HepG2 (cell line): Measurements from ENCODE around the gene MRPL30. TPM values are rescaled to one million over a fixed set of nuclear protein-coding genes. Genes with fewer than 3 reads are reported as not detected.

ENCODE experiments used
- ATAC-seq: fragments of 200-7000 bp; cut with Tn5 transposase; 3 replicates; pipeline ENCODE4 v1.9.1; 2020; ENCODE audit warnings: mild to moderate bottlenecking, moderate library complexity
- BruUV-seq: library from RNA; stranded (reverse); fragments of 400-500 nt; replicated peaks from 2 replicates; lab custom pipeline; 2021; lab: Mats Ljungman, UMichigan
- CTCF ChIA-PET: fragments of 300-600 bp; formaldehyde crosslinking; extraction: SDS; loops from one replicate; lab custom pipeline; 2021; ENCODE audit warnings: low total read pairs, inconsistent platforms, low intra/inter-chr PET ratio; lab: Yijun Ruan, JAX
- POLR2A ChIA-PET: fragments of 350-600 bp; sonication (Branson Sonifier 250); formaldehyde crosslinking; loops from one replicate; lab custom pipeline; 2020; ENCODE audit warnings: antibody characterized with exemption, inconsistent platforms; lab: Yijun Ruan, JAX
- DNase-seq: peaks from one replicate; pipeline ENCODE4 v3.0.0-alpha.2; 2015; ENCODE audit warnings: low spot score
- FAIRE-seq: peaks from 3 replicates; lab custom pipeline; 2011; peaks lifted over from hg19 to GRCh38; lab: Jason Lieb, UNC
- H2AFZ ChIP-seq: one replicate; pipeline ENCODE4 v1.6.1; 2011; ENCODE audit warnings: low read length, inconsistent platforms
- H3K27ac ChIP-seq: fragments of 300-600 bp; 3 replicates; pipeline ENCODE4 v1.8.0; 2011; ENCODE audit warnings: mixed run types, mild to moderate bottlenecking, mixed read lengths, low read length, inconsistent platforms; ENCODE audit not compliant: insufficient read depth; ENCODE audit errors: extremely low read length
- H3K27me3 ChIP-seq, 2 experiments: fragments of 200-600 bp in 1 of 2; 2 replicates in 1 of 2; 3 replicates in 1 of 2; pipeline versions ENCODE4 v1.6.0 to v1.8.0; 2011; ENCODE audit warnings: low read length in 2 of 2, mild to moderate bottlenecking in 2 of 2, moderate library complexity in 2 of 2, inconsistent platforms in 1 of 2; ENCODE audit not compliant: insufficient read depth in 2 of 2, control insufficient read depth in 1 of 2
- H3K36me3 ChIP-seq, 2 experiments: fragments of 200-600 bp in 1 of 2; replicated peaks in 1 of 2; 2 replicates in 1 of 2; 3 replicates in 1 of 2; pipeline versions ENCODE4 v1.5.1 to v1.8.0; 2011; ENCODE audit warnings: low read length in 2 of 2, inconsistent platforms in 1 of 2; ENCODE audit not compliant: insufficient read depth in 2 of 2, control insufficient read depth in 1 of 2
- H3K4me1 ChIP-seq: 2 replicates; pipeline ENCODE4 v1.5.1; 2012; ENCODE audit warnings: low read length, inconsistent platforms; ENCODE audit not compliant: insufficient read depth
- H3K4me2 ChIP-seq: 2 replicates; pipeline ENCODE4 v1.6.0; 2011; ENCODE audit warnings: low read depth, low read length, inconsistent platforms
- H3K4me3 ChIP-seq, 3 experiments: fragments of 200-600 bp in 1 of 3; sonication (generic), shearing (Covaris generic) in 1 of 3; replicated peaks in 1 of 3; 2 replicates each; pipeline ENCODE4 v1.5.1; 2011 to 2016; ENCODE audit warnings: low read length in 3 of 3, inconsistent platforms in 2 of 3, low read depth in 2 of 3, mild to moderate bottlenecking in 2 of 3, control low read depth in 1 of 3, mixed read lengths in 1 of 3; ENCODE audit not compliant: insufficient read depth in 1 of 3
- H3K79me2 ChIP-seq: one replicate; pipeline ENCODE4 v1.6.1; 2011; ENCODE audit warnings: low read length, inconsistent platforms; ENCODE audit not compliant: insufficient read depth
- H3K9ac ChIP-seq: 2 replicates; pipeline ENCODE4 v1.6.0; 2011; ENCODE audit warnings: mild to moderate bottlenecking, low read depth, low read length, inconsistent platforms; ENCODE audit not compliant: insufficient read depth
- H3K9me3 ChIP-seq: 2 replicates; pipeline ENCODE4 v1.5.1; 2012; ENCODE audit warnings: mild to moderate bottlenecking, low read length
- H4K20me1 ChIP-seq: 2 replicates; pipeline ENCODE4 v1.6.0; 2011; ENCODE audit warnings: inconsistent platforms, mild to moderate bottlenecking, low read length, moderate library complexity; ENCODE audit not compliant: insufficient read depth
- HNRNPK ChIP-seq: fragments of 200-400 bp; formaldehyde crosslinking; IDR thresholded peaks from 2 replicates; pipeline ENCODE4 v1.6.1; 2018; ENCODE audit warnings: low read length, low read depth, moderate library complexity, mild to moderate bottlenecking; ENCODE audit not compliant: poor library complexity, severe bottlenecking
- HOXA3 ChIP-seq: sonication (generic); formaldehyde crosslinking; IDR thresholded peaks from 2 replicates; pipeline ENCODE4 v1.5.0; 2020; ENCODE audit warnings: missing genetic modification reagents
- HOXD1 ChIP-seq: sonication (generic); formaldehyde crosslinking; IDR thresholded peaks from 2 replicates; pipeline ENCODE4 v1.5.0; 2020; ENCODE audit warnings: missing genetic modification reagents
- NR2C2 ChIP-seq: sonication (generic); formaldehyde crosslinking; IDR thresholded peaks from 2 replicates; pipeline ENCODE4 v1.4.0; 2020; ENCODE audit warnings: missing genetic modification reagents, mild to moderate bottlenecking, moderate library complexity, borderline replicate concordance
- SETDB1 ChIP-seq: sonication (generic); formaldehyde crosslinking; IDR thresholded peaks from 2 replicates; pipeline ENCODE4 v1.5.1; 2020; ENCODE audit warnings: missing genetic modification reagents, mild to moderate bottlenecking, borderline replicate concordance
- ZBTB3 ChIP-seq: sonication (generic); formaldehyde crosslinking; IDR thresholded peaks from 2 replicates; pipeline ENCODE4 v1.4.0; 2020; ENCODE audit warnings: low read depth, mild to moderate bottlenecking, moderate library complexity, missing genetic modification reagents, borderline replicate concordance
- ZFP36L2 ChIP-seq: sonication (generic); formaldehyde crosslinking; IDR thresholded peaks from 2 replicates; pipeline ENCODE4 v1.4.0; 2020; ENCODE audit warnings: missing genetic modification reagents
- ZNF276 ChIP-seq: sonication (generic); formaldehyde crosslinking; IDR thresholded peaks from 2 replicates; pipeline ENCODE4 v1.4.0; 2020; ENCODE audit warnings: mild to moderate bottlenecking, low read depth, missing genetic modification reagents
- ZNF513 ChIP-seq: sonication (generic); formaldehyde crosslinking; conservative IDR thresholded peaks from 2 replicates; pipeline ENCODE4 v1.5.0; 2020; ENCODE audit warnings: missing genetic modification reagents
- WGBS: methylation state at CpG from one replicate; pipeline ENCODE4 v1.1.6; 2017; ENCODE audit warnings: low lambda C conversion rate; 5-methylcytosine and 5-hydroxymethylcytosine counted together
- in situ Hi-C: cut with HindIII; loops from 2 replicates; pipeline ENCODE4 v1.10.0; 2017; ENCODE audit warnings: low pct_unique_long_range_greater_than_20kb; ENCODE audit not compliant: extremely low pct_ligation_motif_present
- intact Hi-C: fragments of 100-400 bp; cut with micrococcal nuclease; formaldehyde crosslinking; loops from one replicate; pipeline ENCODE4 v1.10.0; 2022; ENCODE audit not compliant: unreplicated experiment
- polyA plus RNA-seq, 8 experiments: library from polyadenylated mRNA; depleted of rRNA in 3 of 8; stranded (reverse) in 7 of 8; unstranded in 1 of 8; fragments of >200 nt; fragmentation: Illumina TruSeq in 4 of 8; extraction: Trizol in 4 of 8; gene quantifications; 2 replicates each; pipeline versions ENCODE4 v1.2.1 to v1.2.3, GENCODE V29; 2011 to 2016; ENCODE audit warnings: low read depth in 4 of 8, missing spikeins in 1 of 8, mixed read lengths in 1 of 8; ENCODE audit not compliant: insufficient read depth in 1 of 8
- total RNA-seq, 5 experiments: library from RNA; depleted of rRNA; stranded (reverse); fragments of >200 nt; fragmentation: Illumina TruSeq; extraction: Trizol; gene quantifications; 2 replicates each; pipeline ENCODE4 v1.2.3, GENCODE V29; 2016; ENCODE audit warnings: low read depth in 1 of 5
- TF ChIP-seq, protein P1 (sequence below): sonication (generic); formaldehyde crosslinking; IDR thresholded peaks from 2 replicates; pipeline ENCODE4 v1.4.0; 2020; ENCODE audit warnings: low read depth, mild to moderate bottlenecking, missing genetic modification reagents
- TF ChIP-seq, protein P2 (sequence below): sonication (generic); formaldehyde crosslinking; IDR thresholded peaks from 2 replicates; pipeline ENCODE4 v1.5.1; 2020; ENCODE audit warnings: mild to moderate bottlenecking, missing genetic modification reagents

The MRPL30 gene
- total and polyA plus RNA-seq, 2 of the 13 experiments (the other 11 are each of a cell fraction or from before 2014, with no cell fraction given), result 30.2 to 75.3 TPM

GRCh38 chr2:99205491-99205890 lies 24.5 kb downstream of the MRPL30 start:
- H3K4me2 ChIP-seq, result no peak overlapping the region

GRCh38 chr2:99216096-99216495 lies 35.1 kb downstream of the MRPL30 start:
- BruUV-seq, result no TSS peak
- Histone ChIP-seq H3K27me3 (no peaks in the 10 kb centered on the region), H3K4me1 (no peaks in the 10 kb centered on the region), H3K4me2 (no peak overlapping the region), H3K9me3 (no peaks in the 10 kb centered on the region), H3K36me3 (no peaks in the 10 kb centered on the region), H3K79me2 (no peaks in the 10 kb centered on the region), H3K4me3 (no peak overlapping the region), H2AFZ (no peak overlapping the region), H3K9ac (no peak overlapping the region), H4K20me1 (no peaks in the 10 kb centered on the region), H3K27ac (no peak overlapping the region)
- ATAC-seq, result no peak
- WGBS, result 71% methylated on average over 2 of the region's 2 CpGs
- in situ Hi-C loops (no loop called here), intact Hi-C loops (no loop called here)
- no peak for DNase-seq
- no peak for FAIRE-seq
- CTCF ChIA-PET, result no interaction called here
- POLR2A ChIA-PET, result no interaction called here
- TF ChIP-seq ZBTB3 (CRISPR knock-in tag) (no peak), ZFP36L2 (no peak), HOXA3 (CRISPR knock-in tag) (no peak), ZNF276 (CRISPR knock-in tag) (no peak), ZNF513 (no peak)
- TF ChIP-seq, protein P1, sequence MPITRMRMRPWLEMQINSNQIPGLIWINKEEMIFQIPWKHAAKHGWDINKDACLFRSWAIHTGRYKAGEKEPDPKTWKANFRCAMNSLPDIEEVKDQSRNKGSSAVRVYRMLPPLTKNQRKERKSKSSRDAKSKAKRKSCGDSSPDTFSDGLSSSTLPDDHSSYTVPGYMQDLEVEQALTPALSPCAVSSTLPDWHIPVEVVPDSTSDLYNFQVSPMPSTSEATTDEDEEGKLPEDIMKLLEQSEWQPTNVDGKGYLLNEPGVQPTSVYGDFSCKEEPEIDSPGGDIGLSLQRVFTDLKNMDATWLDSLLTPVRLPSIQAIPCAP (CRISPR knock-in tag), result no peak

More at GRCh38 chr2:99205491-99205890, 24.5 kb downstream of the MRPL30 start:
- ChIA-PET POLR2A (no interaction called here), CTCF (no interaction called here)
- H3K36me3 ChIP-seq, result no peaks in the 10 kb centered on the region
- H3K79me2 ChIP-seq, result no peaks in the 10 kb centered on the region
- no peaks in the 10 kb centered on the region for H3K4me1 ChIP-seq
- H3K9ac ChIP-seq, result no peak overlapping the region
- ATAC-seq, result no peak
- intact Hi-C loops, result no loop called here
- DNase-seq, result no peak
- H3K9me3 ChIP-seq, result peaks cover 5% of the 10 kb centered on the region; the same call in 1 of the 2 replicates
- no peak for FAIRE-seq
- no peak overlapping the region for H3K27ac ChIP-seq
- no peak overlapping the region for H2AFZ ChIP-seq
- in situ Hi-C loops, result no loop called here
- H3K4me3 ChIP-seq, result no peak overlapping the region
- TF ChIP-seq NR2C2 (CRISPR knock-in tag) (no peak), HNRNPK (no peak), HOXD1 (CRISPR knock-in tag) (no peak), SETDB1 (CRISPR knock-in tag) (peak; percentile 78; the same call in 1 of the 2 replicates)
- TF ChIP-seq, protein P2, sequence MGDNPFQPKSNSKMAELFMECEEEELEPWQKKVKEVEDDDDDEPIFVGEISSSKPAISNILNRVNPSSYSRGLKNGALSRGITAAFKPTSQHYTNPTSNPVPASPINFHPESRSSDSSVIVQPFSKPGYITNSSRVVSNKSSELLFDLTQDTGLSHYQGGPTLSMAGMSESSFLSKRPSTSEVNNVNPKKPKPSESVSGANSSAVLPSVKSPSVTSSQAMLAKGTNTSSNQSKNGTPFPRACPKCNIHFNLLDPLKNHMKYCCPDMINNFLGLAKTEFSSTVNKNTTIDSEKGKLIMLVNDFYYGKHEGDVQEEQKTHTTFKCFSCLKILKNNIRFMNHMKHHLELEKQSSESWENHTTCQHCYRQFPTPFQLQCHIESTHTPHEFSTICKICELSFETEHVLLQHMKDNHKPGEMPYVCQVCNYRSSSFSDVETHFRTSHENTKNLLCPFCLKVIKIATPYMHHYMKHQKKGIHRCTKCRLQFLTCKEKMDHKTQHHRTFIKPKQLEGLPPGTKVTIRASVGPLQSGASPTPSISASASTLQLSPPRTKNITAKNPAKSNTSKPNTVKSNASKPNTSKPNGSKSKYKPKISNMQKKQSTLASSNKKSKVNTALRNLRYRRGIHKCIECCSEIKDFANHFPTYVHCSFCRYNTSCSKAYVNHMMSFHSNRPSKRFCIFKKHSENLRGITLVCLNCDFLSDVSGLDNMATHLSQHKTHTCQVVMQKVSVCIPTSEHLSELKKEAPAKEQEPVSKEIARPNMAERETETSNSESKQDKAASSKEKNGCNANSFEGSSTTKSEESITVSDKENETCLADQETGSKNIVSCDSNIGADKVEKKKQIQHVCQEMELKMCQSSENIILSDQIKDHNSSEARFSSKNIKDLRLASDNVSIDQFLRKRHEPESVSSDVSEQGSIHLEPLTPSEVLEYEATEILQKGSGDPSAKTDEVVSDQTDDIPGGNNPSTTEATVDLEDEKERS (CRISPR knock-in tag), result 0 out of 2 replicates have a peak, but pooled peaks have one; percentile 51
- 70% methylated on average over 5 of the region's 5 CpGs for WGBS
- no peaks in the 10 kb centered on the region for H4K20me1 ChIP-seq
- BruUV-seq, result no TSS peak
- H3K27me3 ChIP-seq, result no peaks in the 10 kb centered on the region
